SJCRH30 (cell line): Measurements from ENCODE around the gene MAPK12. TPM values are rescaled to one million over a fixed set of nuclear protein-coding genes. Genes with fewer than 3 reads are reported as not detected.
A peak's percentile ranks its signal among the peaks of the same experiment; 100 is the strongest.

Experiments
- DNase-seq, 2 experiments: peaks; one replicate each; pipeline ENCODE4 v3.0.0-alpha.2; 2015 to 2020
- H3K27ac ChIP-seq: fragments of 250-450 bp; sonication (Bioruptor Pico); 2 replicates; pipeline ENCODE4 v1.5.1; 2020; ENCODE audit warnings: mild to moderate bottlenecking, moderate library complexity
- H3K27me3 ChIP-seq: fragments of 250-450 bp; sonication (Bioruptor Pico); 2 replicates; pipeline ENCODE4 v1.5.1; 2020; ENCODE audit warnings: mild to moderate bottlenecking, moderate library complexity
- H3K36me3 ChIP-seq: fragments of 250-450 bp; sonication (Bioruptor Pico); 2 replicates; pipeline ENCODE4 v1.5.1; 2020; ENCODE audit warnings: mild to moderate bottlenecking, moderate library complexity
- H3K4me1 ChIP-seq: fragments of 250-450 bp; sonication (Bioruptor Pico); 2 replicates; pipeline ENCODE4 v1.5.1; 2020; ENCODE audit warnings: mild to moderate bottlenecking, moderate library complexity
- H3K4me3 ChIP-seq: fragments of 250-450 bp; sonication (Bioruptor Pico); 2 replicates; pipeline ENCODE4 v1.5.1; 2020; ENCODE audit warnings: mild to moderate bottlenecking, moderate library complexity
- H3K9me3 ChIP-seq: fragments of 250-450 bp; sonication (Bioruptor Pico); replicated peaks from 2 replicates; pipeline ENCODE4 v1.5.1; 2020; ENCODE audit warnings: mild to moderate bottlenecking, moderate library complexity
- total RNA-seq: library from RNA; depleted of rRNA; stranded (reverse); fragments of >200 nt; shearing (Covaris generic); gene quantifications from 2 replicates; pipeline ENCODE4 v1.2.3, GENCODE V29; 2014

MAPK12 gene
- total RNA-seq, 1 experiment from 2014 or later: 54.0 TPM

DNA sequence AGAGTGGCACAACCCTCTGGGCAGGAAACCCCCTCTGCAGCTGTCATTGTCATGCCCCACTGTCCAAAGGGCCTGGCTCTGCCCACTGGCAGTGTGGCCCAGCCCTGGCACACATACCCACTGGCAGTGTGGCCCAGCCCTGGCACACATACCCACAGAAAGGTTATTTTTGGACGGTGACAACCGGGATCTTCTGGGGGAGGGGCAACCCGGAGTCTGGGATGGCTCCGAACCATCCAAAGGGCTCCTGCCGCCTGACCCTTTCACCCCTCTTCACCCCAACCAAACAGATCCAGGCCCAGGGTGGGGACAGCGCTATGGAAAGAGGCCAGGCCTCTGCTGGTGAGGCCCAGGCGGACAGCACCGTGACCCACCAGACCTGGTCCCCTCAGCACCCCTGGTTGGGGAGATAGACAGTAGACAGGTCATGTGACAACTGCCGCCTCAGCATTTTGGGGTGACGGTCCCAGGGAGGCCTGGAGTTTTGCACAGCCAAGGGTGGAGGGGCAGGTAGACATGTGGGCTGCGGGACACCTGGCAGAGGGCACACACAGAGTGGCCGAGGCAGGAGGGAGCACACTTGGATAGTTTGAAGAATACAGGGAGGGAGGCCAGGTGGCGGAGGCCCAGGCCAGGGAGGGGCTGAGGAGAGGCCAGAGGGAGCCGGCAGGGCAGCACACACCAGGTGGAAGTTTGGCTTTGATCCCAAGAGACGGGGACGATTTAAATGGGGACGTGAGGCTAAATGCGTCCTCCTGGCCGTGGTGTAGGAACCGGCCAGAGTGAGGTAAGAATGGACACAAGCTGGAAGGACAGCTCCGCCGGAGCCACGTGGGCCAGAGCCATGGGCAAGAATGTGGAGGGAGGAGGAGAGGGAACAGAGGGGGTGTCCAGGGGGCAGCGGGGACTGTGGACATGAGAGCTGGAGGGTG is 2.9 kb downstream of the MAPK12 start:
- DNase-seq: no peak
- 0 out of 2 replicates have a peak, but pooled peaks cover 1% of the 10 kb centered on the region for H3K36me3 ChIP-seq
- H3K27ac ChIP-seq: no peak overlapping the region
- H3K4me1 ChIP-seq: peaks cover 17% of the 10 kb centered on the region
- no peaks in the 10 kb centered on the region for H3K27me3 ChIP-seq
- no peaks in the 10 kb centered on the region for H3K9me3 ChIP-seq
- no peak overlapping the region for H3K4me3 ChIP-seq

DNA sequence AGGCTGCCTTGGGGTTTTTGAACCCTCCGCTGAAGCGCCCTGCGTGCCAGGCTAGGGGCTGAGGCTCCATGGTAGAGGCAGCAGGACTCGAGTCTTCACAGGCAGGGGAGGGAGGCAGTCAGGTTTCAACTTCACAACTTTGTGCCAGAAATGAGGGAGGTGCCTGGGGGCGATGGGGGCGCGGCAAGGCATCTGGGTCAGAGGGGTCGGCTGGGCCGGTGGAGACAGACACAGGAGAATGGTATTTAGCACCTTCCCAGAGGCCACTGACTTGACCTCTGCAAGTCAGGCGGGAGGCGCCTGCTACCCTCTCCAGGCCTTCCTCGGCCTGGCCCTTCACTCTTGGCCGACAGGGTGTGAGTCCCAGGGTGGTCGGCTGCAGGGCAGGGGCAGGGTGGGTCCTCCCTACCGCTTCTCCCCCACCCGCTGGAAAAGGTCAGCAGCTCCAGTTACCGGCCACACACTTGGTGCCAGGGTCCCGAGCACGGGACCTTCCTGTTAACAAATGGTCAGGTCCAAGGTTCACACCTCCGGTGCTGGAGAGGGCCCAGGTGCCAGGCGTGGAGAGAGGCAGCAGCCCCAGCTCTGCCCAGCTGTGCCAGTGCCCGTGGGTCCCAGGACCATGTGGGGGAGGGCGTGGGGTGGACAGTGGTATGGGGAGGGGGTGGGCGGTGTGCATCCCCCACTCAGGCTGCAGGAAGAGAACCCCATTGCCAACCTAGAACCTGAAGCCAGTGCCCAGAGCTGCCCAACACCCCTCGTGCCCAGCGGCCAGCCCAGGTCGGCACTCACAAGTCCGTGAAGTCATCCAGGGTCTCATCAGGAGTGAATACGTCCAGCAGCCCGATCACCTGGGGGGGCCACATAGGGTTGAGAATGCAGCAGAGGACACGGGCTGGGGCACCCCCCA is 3.8 kb downstream of the MAPK12 start:
- Histone ChIP-seq H3K27me3 (no peaks in the 10 kb centered on the region), H3K36me3 (peaks cover 6% of the 10 kb centered on the region; the same call in 1 of the 2 replicates), H3K4me3 (no peak overlapping the region), H3K27ac (no peak overlapping the region), H3K9me3 (no peaks in the 10 kb centered on the region), H3K4me1 (peaks cover 8% of the 10 kb centered on the region)
- no peak for DNase-seq

DNA sequence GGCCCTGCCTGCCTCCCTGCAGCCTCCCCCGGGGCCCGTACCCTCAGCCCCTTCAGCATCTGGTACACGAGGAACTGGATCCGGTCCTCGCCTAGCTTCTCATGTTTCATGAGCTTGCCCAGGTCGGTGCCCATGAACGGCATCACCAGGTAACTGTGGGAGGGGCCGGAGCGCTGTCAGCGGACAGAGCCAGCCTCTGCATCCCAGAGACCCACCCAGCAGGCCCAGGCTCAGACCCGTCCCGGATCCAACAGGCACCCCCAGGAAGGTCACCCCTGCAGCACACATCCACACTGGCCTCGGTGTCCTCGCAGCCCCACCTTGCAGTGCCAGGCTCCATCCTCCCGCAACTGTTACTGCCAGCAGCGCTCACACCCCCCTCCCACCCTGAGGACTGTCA is 4.4 kb downstream of the MAPK12 start:
- Histone ChIP-seq H3K27ac (no peak overlapping the region), H3K9me3 (no peaks in the 10 kb centered on the region), H3K36me3 (peaks cover 8% of the 10 kb centered on the region; the same call in 1 of the 2 replicates), H3K4me3 (no peak overlapping the region), H3K4me1 (peaks cover 1% of the 10 kb centered on the region), H3K27me3 (no peaks in the 10 kb centered on the region)
- DNase-seq: no peak

DNA sequence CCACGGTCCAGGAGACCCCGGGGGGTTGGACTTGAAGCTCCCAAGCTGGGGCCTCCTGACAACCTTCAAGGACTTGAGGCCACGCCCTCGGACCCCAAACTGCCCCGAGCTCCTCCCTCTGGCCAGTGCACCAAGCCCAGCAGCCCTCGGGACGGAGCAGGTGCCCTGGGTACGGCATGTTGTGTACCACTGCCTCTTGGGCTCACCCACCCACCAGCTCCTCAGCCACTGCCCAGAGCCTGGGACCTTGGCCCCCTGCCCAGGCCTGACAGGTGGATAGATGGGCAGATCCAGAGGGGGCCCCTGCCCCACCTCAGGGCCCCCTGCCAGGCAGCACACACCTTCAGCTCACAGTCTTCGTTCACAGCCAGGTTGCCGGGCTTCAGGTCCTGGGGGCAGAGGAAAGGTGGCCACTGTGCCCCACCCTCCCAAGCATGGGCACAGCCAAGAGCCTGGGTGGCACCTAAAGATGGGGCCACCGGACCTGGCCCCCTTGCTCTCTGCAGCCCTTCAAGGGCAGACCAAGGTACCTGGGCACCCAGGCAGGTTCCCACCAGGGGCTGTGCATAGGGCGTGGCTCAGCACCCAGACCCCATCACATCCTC is 5.1 kb downstream of the MAPK12 start:
- Histone ChIP-seq H3K27ac (no peak overlapping the region), H3K9me3 (no peaks in the 10 kb centered on the region), H3K4me3 (no peak overlapping the region), H3K36me3 (peaks cover 8% of the 10 kb centered on the region; the same call in 1 of the 2 replicates), H3K27me3 (no peaks in the 10 kb centered on the region), H3K4me1 (no peaks in the 10 kb centered on the region; the same call in 1 of the 2 replicates)
- DNase-seq: no peak

DNA sequence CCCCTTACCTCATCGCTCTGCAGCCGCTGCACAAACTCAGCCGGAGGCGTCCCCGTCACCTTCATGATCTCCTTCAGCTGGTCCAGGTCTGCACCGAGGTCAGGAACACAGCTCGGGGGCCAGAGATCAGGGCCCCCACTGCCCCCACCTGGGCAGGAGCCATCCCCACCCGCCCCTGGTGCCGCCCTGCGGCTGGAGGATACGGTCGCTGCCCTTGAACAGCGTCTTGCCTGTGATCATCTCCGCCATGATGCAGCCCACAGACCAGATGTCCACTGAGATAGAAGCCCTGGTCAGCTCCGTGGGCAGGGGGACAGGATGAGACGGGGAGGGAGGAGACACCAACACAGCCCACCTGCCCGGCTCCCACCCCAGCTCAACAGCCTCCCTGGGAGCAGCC is 5.9 kb downstream of the MAPK12 start:
- H3K36me3 ChIP-seq: peaks cover 8% of the 10 kb centered on the region; the same call in 1 of the 2 replicates
- no peak for DNase-seq
- H3K4me1 ChIP-seq: no peaks in the 10 kb centered on the region; the same call in 1 of the 2 replicates
- H3K9me3 ChIP-seq: no peaks in the 10 kb centered on the region
- H3K27me3 ChIP-seq: no peaks in the 10 kb centered on the region
- H3K4me3 ChIP-seq: no peak overlapping the region
- H3K27ac ChIP-seq: no peak overlapping the region

DNA sequence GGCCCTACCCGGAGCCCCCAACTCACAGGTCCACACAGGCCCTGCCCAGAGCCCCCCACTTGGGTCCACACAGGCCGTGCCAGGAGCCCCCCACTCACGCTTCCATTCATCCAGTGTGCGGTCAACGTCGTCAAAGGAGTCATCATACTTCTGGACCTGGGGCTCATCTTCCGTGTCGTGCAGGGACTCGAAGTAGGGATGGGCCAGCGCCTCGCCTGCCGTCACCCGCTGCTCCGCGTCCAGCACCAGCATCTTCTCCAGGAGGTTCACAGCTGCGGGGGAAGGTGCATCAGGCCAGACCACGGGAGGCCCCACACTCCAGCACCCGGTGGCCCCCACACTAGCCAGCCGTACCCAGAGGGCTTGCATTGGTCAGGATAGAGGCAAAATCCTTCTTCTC is 6.4 kb downstream of the MAPK12 start:
- Histone ChIP-seq H3K4me1 (peaks cover 3% of the 10 kb centered on the region; the same call in 1 of the 2 replicates), H3K36me3 (peaks cover 8% of the 10 kb centered on the region; the same call in 1 of the 2 replicates), H3K4me3 (no peak overlapping the region), H3K9me3 (no peaks in the 10 kb centered on the region), H3K27me3 (no peaks in the 10 kb centered on the region), H3K27ac (no peak overlapping the region)
- DNase-seq: no peak

DNA sequence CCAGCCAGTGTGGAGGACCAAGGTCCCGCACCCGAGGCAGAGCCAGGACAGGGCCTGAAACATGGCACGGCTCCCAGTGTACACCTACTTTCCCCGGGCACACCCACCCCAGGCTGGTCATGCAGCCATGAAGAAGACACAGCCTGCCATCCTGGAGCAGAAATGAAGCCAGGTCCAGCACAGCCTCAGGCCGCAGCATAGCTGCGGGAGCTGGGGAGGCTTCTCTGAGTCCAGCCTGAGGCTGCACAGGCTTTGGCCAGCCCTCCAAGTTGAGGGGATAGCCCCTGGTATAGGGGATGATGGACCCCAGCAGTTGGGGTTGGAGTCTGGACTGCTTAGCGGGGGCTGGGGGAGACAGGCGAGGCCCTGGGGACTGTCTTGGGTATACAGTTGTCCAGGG is 7.5 kb downstream of the MAPK12 start:
- Histone ChIP-seq H3K27ac (no peak overlapping the region), H3K27me3 (no peaks in the 10 kb centered on the region), H3K9me3 (no peaks in the 10 kb centered on the region), H3K4me3 (no peak overlapping the region), H3K36me3 (peaks cover 8% of the 10 kb centered on the region; the same call in 1 of the 2 replicates), H3K4me1 (peaks cover 6% of the 10 kb centered on the region; the same call in 1 of the 2 replicates)
- DNase-seq: no peak

DNA sequence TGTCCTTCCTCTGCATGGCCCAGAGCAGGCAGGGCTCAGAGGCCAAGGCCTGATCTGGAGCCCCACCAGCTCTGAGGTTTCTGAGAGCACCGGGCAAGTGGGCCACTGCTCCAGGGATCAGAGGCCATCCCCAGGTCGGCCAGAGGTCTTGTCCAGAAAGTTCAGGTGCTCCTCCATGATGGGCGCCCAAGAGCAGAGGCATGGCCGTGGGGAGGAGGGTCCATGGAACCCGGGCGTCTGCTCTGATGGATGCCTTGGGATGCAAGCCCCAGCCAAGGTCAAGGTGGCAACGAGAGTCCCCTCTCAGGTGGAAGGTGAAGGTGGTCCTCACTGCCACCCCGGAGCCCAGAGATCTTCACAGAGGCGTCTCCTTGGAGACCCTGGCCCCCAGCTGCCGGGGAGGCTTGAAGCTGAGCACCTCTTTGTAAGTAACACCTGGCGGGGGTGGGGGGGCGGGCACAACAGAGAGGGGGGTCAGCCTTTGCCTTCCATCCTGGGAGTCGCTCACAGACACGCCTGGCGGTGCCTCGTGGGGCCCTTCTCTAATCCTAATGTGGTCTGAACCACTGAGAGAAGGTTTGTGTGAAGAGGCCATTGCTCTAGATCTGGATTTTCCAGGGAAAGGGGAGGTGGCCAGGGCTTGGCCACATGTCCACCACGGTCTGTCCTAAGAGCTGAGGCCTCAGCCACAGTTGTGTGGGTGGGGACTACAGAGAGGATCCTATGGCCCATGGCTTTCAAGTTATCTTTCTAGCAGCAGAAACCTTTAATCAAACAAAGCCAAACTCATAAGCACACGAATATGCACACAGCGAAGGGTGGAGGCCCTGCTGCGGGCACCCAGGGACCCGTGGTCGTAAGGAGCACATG is 8.2 kb downstream of the MAPK12 start:
- no peaks in the 10 kb centered on the region for H3K9me3 ChIP-seq

DNA sequence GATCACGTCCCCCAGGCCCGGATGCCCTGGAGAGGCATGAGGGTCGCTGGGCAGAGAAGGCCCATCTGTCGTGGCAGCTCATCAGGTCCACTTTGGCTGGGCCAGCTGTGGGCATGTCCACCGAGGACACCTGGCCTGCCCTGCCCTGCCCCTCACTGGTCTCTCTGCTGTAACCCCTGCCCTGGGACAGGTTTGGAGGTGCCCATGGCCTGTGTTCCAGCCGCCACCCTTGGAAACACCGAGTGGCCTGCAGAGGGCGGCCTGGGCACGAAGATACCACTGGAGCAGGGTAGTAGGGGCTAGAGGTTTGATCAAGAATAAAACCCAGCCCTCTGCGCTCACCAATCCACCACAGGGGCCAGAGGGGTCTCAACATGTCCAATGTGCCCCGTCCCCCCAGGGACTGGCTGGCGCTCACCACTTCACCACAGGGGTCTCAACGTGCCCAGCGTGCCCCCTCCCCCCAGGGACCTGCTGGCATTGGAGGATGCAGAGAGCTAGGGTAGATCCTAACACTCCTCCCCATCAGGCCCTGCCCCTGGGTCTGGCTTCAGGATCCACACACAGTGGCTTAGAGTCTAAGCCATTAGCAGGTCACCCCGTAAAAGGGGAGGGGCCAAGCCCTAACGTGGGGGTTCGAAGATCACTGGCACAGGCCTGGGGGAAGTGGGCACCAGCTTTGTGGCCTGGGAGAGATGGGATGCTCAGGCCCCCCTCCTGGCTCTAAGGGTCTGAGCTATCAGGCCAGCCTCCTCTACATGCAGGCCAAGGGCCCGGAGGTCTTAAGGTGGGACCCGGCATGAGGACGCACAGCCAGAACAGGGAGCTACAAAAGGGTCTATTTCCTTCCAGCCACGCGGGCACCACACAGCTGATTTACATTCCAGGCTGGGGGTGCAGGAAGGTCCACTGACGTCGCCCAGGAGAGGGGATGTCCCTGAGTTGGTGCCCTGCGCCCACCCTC is 9.1 kb downstream of the MAPK12 start:
- peak; percentile 71 to 74 for DNase-seq
- H3K36me3 ChIP-seq: peaks cover 8% of the 10 kb centered on the region; the same call in 1 of the 2 replicates
- H3K4me3 ChIP-seq: no peak overlapping the region
- no peak overlapping the region for H3K27ac ChIP-seq
- H3K4me1 ChIP-seq: peaks cover 6% of the 10 kb centered on the region; the same call in 1 of the 2 replicates
- no peaks in the 10 kb centered on the region for H3K27me3 ChIP-seq
- no peaks in the 10 kb centered on the region for H3K9me3 ChIP-seq

More for the DNA sequence above, 8.2 kb downstream of the MAPK12 start:
- Histone ChIP-seq H3K27ac (no peak overlapping the region), H3K4me3 (no peak overlapping the region), H3K27me3 (no peaks in the 10 kb centered on the region), H3K4me1 (peaks cover 6% of the 10 kb centered on the region; the same call in 1 of the 2 replicates), H3K36me3 (peaks cover 8% of the 10 kb centered on the region; the same call in 1 of the 2 replicates)
- DNase-seq: no peak

DNA sequence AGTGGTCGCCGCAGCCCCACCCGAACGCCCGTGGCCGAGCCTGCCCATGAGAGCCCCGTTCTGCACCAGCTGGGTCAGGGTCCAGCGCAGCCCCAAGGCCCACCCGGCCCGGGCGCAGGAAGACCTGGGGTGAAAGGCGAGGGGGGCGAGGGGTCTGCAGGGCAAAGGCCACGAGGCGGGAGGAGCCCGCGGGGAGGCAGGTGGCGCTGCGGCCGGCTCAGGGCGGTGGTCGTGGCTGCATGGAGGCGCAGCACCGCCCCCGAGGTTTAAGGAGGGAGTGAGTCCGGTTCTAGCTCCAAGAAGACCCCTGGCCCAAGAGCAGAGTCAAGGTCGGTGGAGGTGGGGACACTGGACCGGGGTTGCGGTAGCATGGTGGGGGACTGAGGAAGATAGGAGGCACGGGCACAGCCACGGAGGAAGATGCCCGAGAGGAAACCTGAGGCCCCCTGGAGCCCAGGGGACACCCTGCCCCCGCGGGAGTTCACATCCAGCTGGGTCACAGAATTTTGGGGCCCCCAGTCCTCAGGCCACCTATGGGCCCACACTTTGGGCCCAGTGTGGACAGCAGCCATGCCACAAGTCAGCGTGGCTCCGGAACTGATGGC is 9.9 kb downstream of the MAPK12 start:
- Histone ChIP-seq H3K36me3 (peaks cover 10% of the 10 kb centered on the region), H3K27me3 (no peaks in the 10 kb centered on the region), H3K4me3 (peak overlapping the region; percentile 66), H3K4me1 (peaks cover 6% of the 10 kb centered on the region; the same call in 1 of the 2 replicates), H3K27ac (no peak overlapping the region), H3K9me3 (no peaks in the 10 kb centered on the region)
- no peak for DNase-seq

DNA sequence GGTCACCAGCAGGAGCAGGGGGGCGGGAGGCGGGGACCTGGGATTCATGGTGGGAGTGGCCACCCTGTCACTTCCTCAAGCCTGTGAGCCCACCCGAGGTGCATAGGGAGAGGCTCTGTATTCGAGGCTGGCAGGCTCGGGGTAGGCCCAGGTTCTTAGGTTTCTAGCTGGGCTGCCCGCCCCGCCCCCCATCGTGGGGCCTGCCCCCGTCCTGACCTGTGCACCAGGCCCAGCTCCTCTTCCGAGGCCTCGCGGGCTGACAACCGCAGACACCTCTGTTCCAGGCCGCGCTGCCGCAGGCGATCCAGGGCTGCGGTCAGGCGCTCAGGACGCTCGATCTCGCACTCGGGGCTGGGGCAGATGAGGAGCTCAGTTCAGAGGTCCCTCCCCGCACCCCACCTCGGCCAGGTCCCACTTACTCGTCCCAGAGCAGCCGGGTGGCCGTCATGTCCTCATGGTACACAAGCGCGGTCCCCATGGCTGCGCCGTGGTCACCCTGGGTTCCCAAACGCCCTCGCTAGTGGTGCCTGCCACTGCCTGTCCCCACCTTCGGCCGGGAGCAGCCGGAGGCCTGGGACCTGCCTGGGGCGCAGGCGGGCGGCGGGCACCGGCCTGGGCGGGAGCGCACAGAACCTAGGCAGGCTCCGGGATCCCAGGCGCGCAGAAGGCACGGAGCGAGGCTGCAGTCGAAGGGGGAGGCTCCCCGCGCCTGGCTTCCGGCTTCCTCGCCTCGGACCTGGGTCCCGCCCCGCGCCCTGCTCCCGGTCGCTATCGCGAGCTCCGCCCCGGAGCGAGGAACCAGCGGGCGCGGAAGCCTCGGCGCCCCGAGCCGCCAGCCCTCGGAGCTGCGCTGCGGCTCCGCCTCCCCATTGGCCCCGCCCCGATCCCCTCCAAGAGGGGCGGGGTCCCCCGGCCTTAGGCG is 10.7 kb downstream of the MAPK12 start, which contains the start of gene HDAC10:
TSS of gene HDAC10 (minus strand) at position 711 of the 922 bp plus-strand sequence. CDS start at position 478, 233 bp downstream.
- DNase-seq: peak; percentile 90 to 91
- Histone ChIP-seq H3K9me3 (no peaks in the 10 kb centered on the region), H3K4me1 (peaks cover 7% of the 10 kb centered on the region; the same call in 1 of the 2 replicates), H3K36me3 (peaks cover 10% of the 10 kb centered on the region), H3K27ac (peak within 1 kb of the TSS; percentile 32; the same call in 1 of the 2 replicates), H3K4me3 (peak within 1 kb of the TSS; percentile 66), H3K27me3 (no peaks in the 10 kb centered on the region)
